ENCODE measurements around the gene STK36.

Gene STK36

GRCh38 chr2:218748741-218749441 lies 77.0 kb downstream of the STK36 start:
- Histone ChIP-seq H3K4me1 (ENCODE audit: control insufficient read depth, insufficient read depth, low read length, poor library complexity, severe bottlenecking) (peaks cover 2% of the 10 kb centered on the region), H3K4me3 (ENCODE audit: extremely low read depth, insufficient read depth, low read length, poor library complexity, severe bottlenecking) (no peak overlapping the region), H3K36me3 (ENCODE audit: control insufficient read depth, insufficient read depth, low read length) (peaks cover 92% of the 10 kb centered on the region), H3K9me3 (ENCODE audit: control insufficient read depth, low read length) (no peaks in the 10 kb centered on the region), H3K27ac (ENCODE audit: low read depth, low read length, severe bottlenecking) (no peak overlapping the region)
- 98 to 100% methylated on average over 4 to 5 of the region's 8 CpGs for WGBS, 2 experiments (ENCODE audit: insufficient coverage in 2 of 2)
